Fibroblast of skin of abdomen (primary cell): ENCODE data around the gene PSMD1.

ENCODE experiments used
- DNase-seq: peaks from one replicate; pipeline ENCODE4 v3.0.0-alpha.2; 2013

The PSMD1 gene

DNA sequence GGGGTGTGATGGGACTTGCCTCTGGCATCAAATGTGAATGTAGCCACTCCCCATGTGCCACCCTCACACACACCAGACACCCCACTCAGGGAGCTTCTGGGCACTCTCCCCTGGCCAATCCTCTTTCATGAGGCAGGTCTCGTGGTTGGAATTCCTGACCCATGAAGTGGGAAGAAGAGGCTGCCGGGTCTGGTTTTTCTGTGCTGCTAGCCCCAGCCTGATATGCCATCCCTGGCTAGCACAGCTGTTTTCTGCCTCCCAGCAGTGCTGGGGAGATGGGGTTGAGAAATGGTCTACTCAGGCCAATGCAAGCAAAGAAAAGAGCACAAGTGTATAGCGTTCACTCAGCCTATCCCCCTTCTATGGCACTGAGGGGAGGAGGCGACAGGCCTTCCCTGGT, 20.5 kb upstream of the PSMD1 start:
- DNase-seq: no peak

GRCh38 chr2:231036578-231037106, 20.0 kb upstream of the PSMD1 start:
- DNase-seq: no peak

DNA sequence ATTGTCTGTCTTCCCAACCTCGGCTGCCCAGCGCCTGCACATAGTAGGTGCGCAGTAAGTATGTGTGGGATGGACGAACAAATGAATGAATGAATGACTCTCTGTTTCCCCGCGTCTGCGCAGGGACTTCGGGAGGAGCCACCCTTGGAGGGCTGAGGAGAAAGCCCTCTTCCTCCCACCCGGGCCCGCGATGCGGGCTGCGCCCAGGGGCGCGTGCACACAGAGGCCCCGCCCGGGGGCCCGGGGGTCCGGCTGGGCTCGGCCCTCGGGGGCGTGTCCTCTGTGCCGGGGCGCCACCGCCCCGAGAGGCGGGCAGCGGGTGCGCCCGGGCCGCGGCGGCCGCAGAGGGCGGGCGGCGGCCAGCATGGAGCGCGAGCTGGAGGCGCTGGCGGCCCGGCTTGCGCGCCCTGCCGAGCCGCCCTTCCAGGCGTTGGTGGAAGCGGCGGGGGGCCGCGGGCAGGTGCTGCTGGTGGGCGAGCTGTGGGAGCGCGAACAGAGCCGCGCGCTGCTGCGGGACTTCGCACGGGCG, 19.4 kb upstream of the PSMD1 start, which contains the start of gene C2orf72:
C2orf72 (plus strand) TSS at position 322 of the 529 bp plus-strand sequence; CDS start at position 365, 43 bp downstream.
- DNase-seq: no peak

- DNase-seq: no peak
These were observed 18.8 kb upstream of the PSMD1 start for GRCh38 chr2:231037731-231038482.

DNA sequence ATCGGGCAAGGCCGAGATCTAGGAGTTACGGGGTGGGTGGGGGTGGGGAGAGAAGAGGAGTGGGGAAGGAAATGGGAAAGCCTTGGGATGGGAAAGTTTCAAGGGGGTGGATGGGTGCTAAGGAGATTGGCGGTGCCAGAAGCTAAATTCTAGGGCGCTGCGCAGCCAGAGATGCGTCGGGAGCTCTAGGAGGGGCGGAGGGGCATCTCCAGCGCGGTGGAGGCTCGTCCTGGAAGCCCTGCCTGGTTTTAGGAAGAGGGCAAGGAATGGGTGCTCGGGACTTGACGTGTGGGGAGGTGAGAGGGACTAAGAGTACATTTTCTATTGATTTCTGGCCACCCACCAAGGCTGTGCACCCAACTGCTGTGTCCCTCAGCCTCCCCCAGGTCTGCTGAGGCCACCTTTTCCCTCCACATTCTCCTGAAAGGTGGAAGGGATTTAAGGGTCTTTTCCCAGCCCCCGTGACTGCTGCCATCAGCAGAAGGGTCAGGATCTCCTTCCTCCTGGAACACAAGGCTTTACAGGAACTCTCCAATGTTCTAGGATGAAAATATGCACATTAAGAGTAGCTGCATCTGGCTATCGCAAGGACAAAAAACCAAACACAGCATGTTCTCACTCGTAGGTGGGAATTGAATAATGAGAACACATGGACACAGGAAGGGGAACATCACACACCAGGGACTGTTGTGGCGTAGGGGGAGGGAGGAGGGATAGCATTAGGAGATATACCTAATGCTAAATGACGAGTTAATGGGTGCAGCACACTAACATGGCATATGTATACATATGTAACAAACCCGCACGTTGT, 18.0 kb upstream of the PSMD1 start:
- no peak for DNase-seq

DNA sequence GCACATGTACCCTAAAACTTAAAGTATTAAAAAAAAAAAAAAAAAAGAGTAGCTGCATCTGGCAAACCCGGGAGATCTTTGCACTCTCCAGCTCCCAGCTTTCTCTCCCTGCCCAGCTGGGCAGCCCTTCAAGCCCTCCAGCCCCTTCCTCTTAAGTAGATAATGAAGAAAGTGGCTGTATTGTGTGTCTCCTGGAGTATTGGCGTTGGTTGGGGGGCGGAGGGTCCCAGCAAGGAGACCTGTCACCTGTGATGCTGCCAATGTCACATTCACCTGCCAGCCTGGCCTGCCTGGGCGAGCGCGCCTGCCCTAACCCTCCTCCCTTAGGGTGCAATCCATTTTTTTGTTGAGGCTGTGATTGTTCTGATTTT, 17.4 kb upstream of the PSMD1 start:
- DNase-seq: no peak

DNA sequence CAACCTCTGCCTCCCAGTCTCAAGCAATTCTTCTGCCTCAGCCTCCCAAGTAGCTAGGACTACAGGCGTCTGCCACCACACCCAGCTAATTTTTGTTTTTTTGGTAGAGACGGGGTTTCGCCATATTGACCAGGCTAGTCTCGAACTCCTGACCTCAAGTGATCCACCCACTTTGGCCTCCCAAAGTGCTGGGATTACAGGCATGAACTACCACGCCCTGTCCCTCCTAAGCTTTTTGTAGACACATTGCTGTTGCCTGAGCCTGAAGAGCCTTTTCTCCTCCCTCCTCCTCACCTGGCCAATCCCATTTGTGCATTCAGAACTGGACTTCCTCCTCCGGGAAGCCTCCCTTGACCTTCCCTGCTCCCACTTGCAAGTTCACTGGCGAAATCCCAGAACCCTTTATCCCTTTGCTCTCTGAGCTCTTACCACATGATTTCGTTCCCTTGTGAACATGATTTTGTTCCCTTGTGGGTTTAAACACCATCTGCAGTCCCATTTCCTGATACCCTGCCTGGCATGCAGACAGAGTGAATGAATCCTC, 16.8 kb upstream of the PSMD1 start:
- DNase-seq: no peak

- no peak for DNase-seq
These were observed 15.5 kb upstream of the PSMD1 start for GRCh38 chr2:231041061-231041689.

DNA sequence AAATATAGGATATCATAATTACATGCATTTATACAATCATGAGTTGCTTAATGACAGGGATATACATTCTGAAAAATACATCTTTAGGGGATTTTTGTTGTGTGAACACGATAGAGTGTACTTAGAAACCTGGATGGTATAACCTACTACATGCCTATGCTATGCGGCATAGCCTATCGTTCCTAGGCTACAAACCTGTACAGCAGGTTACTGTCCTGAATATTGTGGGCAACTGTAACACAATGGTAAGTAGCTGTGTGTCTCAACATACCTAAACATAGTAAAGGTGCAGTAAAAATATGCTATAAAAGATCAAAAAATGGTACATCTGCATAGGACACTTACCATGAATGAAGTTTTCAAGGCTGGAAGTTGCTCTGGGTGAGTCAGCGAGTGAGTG, 12.9 kb upstream of the PSMD1 start:
- no peak for DNase-seq

- DNase-seq: no peak
These were observed 9.8 kb upstream of the PSMD1 start for GRCh38 chr2:231046916-231047273.

- DNase-seq: no peak
These were observed 9.3 kb upstream of the PSMD1 start for GRCh38 chr2:231047274-231047922.

- no peak for DNase-seq
These were observed 8.4 kb upstream of the PSMD1 start for GRCh38 chr2:231047923-231048915.

DNA sequence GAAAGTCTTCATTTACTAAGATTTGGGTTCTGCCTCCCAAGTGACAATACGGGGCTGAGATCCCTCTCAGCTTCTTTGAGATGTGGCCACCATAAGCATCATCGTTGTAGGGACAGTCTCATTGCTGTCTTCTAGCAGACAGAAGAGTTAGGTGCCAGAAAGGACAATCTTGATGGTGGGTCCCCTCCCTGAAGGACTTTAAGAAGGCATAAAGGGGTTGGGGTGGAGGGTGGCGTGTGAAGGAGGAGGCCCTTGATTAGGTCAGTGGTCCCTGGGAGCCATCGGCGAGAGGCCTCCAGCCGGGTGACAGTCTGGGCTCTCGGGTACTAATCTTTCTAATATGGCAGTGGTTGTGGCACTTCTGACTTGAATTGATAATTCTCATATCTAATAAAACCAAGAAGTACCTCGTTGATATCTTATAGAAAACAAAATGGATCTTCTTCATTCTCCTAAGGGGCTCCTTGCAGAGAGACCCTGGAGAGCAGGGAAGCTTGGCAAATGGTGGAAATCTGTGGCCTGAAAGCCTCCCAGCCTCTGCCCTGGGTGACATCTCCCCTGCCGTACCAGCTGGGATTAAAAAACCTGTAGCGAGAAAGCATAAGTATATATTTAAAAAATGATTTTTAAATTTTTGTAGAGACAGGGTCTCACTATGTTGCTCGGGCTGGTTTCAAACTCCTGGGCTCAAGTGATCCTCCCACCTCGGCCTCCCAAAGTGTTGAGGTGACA, 7.2 kb upstream of the PSMD1 start:
- no peak for DNase-seq

- no peak for DNase-seq
These were observed 6.4 kb upstream of the PSMD1 start for GRCh38 chr2:231050018-231050901.

DNA sequence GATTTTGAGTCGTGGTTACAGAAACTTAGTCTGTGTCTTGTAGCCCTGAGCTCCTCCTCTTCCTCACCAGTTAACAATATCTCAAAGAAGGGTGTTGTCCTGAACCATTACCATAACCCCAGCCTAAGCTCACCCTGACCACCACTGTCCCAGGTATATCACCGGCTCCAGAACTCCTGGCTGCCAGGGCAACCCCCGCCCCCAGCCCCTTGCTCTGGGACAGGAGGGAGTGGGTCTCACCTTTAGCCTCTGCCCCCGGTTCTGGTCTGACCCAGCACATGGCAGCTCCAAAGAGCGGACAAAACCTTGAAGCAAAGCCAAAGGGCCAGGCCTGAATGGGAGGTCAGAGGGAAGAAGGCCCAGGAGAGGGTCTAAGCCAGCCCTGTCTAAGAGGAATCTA, 5.6 kb upstream of the PSMD1 start:
- no peak for DNase-seq

- peak; percentile 81 for DNase-seq
These were observed 3.9 kb upstream of the PSMD1 start for GRCh38 chr2:231052494-231053451.

GRCh38 chr2:231053846-231054245, 2.8 kb upstream of the PSMD1 start:
- DNase-seq: no peak

DNA sequence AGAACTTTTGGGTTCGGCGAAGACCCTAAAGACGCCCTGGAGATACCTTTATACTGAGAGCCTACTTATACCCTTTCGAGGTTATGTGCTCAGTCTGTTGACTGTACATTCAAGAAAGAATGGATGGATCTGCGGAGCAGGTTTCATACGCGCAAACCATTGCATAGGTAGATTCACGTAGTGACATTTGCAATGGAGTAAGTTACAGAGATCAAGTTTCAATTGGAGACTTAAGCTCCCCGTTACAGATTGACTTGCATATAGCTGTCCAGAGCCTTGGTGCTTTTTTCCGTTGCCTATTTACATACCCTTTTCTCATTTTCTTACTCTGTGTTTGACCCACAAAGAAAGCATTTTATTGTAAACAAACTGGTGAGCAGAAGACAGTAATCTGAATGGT, 923 bp downstream of the PSMD1 start:
- DNase-seq: no peak
